K562 (cell line): ENCODE measurements around the gene ZMIZ1. TPM values are rescaled to one million over a fixed set of nuclear protein-coding genes. Genes with fewer than 3 reads are reported as not detected.

Experiments
- ARID2 ChIP-seq: fragments of 450-650 bp; IDR thresholded peaks from 2 replicates; pipeline ENCODE4 v1.6.1; 2017; ENCODE audit warnings: antibody characterized with exemption, mild to moderate bottlenecking
- BCL6 ChIP-seq: fragments of 250-450 bp; sonication (Bioruptor Pico); IDR thresholded peaks from 2 replicates; pipeline ENCODE4 v1.4.0; 2020
- CHD1 ChIP-seq: fragments of 200-600 bp; sonication (generic); IDR thresholded peaks from one replicate; pipeline ENCODE4 v1.6.1; 2012; ENCODE audit warnings: mild to moderate bottlenecking, moderate library complexity, low read length, inconsistent platforms
- ETV1 ChIP-seq: fragments of 450-650 bp; conservative IDR thresholded peaks from 2 replicates; pipeline ENCODE4 v1.6.1; 2016; ENCODE audit warnings: missing genetic modification characterization, control low read depth, low read depth, missing compliant biosample characterization
- GABPA ChIP-seq: fragments of 200-800 bp; sonication (Bioruptor generic); conservative IDR thresholded peaks from 2 replicates; pipeline ENCODE4 v1.6.1; 2016; ENCODE audit warnings: low read depth, missing genetic modification characterization, missing compliant biosample characterization
- NCOA4 ChIP-seq: fragments of 450-650 bp; IDR thresholded peaks from 2 replicates; pipeline ENCODE4 v1.6.1; 2018; ENCODE audit warnings: mild to moderate bottlenecking; ENCODE audit not compliant: partially characterized antibody
- PTTG1 ChIP-seq: fragments of 450-650 bp; IDR thresholded peaks from 2 replicates; pipeline ENCODE4 v1.6.1; 2016; ENCODE audit warnings: low read depth, mild to moderate bottlenecking, missing genetic modification characterization, missing compliant biosample characterization
- SLC30A9 ChIP-seq: fragments of 250-450 bp; sonication (Bioruptor Pico); IDR thresholded peaks from 2 replicates; pipeline ENCODE4 v1.8.0; 2022; ENCODE audit warnings: mild to moderate bottlenecking, moderate library complexity
- ZFPM2 ChIP-seq: fragments of 250-450 bp; sonication (Bioruptor Pico); IDR thresholded peaks from 2 replicates; pipeline ENCODE4 v1.5.1; 2022; ENCODE audit warnings: mild to moderate bottlenecking
- ZNF121 ChIP-seq: sonication (generic); formaldehyde crosslinking; conservative IDR thresholded peaks from 2 replicates; pipeline ENCODE4 v1.8.0; 2022; ENCODE audit warnings: missing genetic modification reagents
- ZNF431 ChIP-seq: sonication (generic); formaldehyde crosslinking; IDR thresholded peaks from 2 replicates; pipeline ENCODE4 v1.8.0; 2022; ENCODE audit warnings: mild to moderate bottlenecking, missing genetic modification reagents
- ZNF507 ChIP-seq: conservative IDR thresholded peaks from 2 replicates; pipeline ENCODE4 v1.6.1; 2017; ENCODE audit warnings: missing genetic modification characterization, missing compliant biosample characterization
- ZNF609 ChIP-seq: sonication (generic); formaldehyde crosslinking; IDR thresholded peaks from 2 replicates; pipeline ENCODE4 v1.8.1; 2023; ENCODE audit warnings: missing genetic modification reagents, mild to moderate bottlenecking, borderline replicate concordance
- polyA plus RNA-seq, 8 experiments: library from polyadenylated mRNA; depleted of rRNA in 4 of 8; stranded (reverse) in 5 of 8; unstranded in 3 of 8; fragments of >200 nt; fragmentation: Nextera tagmentation in 2 of 8; fragmentation: Illumina TruSeq in 1 of 8; extraction: Ambion mirVana in 2 of 8; extraction: Trizol in 1 of 8; gene quantifications; 2 replicates each; pipeline versions ENCODE4 v1.2.1 to v1.2.3, GENCODE V29; 2011 to 2014; ENCODE audit warnings: inconsistent platforms in 1 of 8, missing spikeins in 1 of 8
- total RNA-seq, 7 experiments: library from RNA; depleted of rRNA in 6 of 7; stranded (reverse); fragments of >200 nt in 6 of 7; fragmentation: Illumina TruSeq in 2 of 7; extraction: Trizol in 2 of 7; gene quantifications; 2 replicates each; pipeline versions ENCODE4 v1.2.1 to v1.2.3, GENCODE V29; 2011 to 2021; ENCODE audit warnings: low replicate concordance in 1 of 7
- TF ChIP-seq, protein P1 (sequence below): IDR thresholded peaks from 2 replicates; pipeline ENCODE4 v1.6.1; 2014; ENCODE audit warnings: antibody characterized with exemption
- TF ChIP-seq, protein P2 (sequence below): fragments of 250-450 bp; sonication (Bioruptor Pico); IDR thresholded peaks from 2 replicates; pipeline ENCODE4 v1.8.0; 2022; ENCODE audit warnings: inconsistent platforms, mild to moderate bottlenecking, moderate library complexity, borderline replicate concordance
- TF ChIP-seq, protein P3 (sequence below): fragments of 450-650 bp; IDR thresholded peaks from 2 replicates; pipeline ENCODE4 v1.6.1; 2017; ENCODE audit warnings: antibody characterized with exemption, mild to moderate bottlenecking

Gene ZMIZ1
- total and polyA plus RNA-seq, 9 of the 15 experiments (the other 6 are each of a cell fraction or from before 2014, with no cell fraction given) = 1.0 to 37.3 (median 4.3) TPM

DNA sequence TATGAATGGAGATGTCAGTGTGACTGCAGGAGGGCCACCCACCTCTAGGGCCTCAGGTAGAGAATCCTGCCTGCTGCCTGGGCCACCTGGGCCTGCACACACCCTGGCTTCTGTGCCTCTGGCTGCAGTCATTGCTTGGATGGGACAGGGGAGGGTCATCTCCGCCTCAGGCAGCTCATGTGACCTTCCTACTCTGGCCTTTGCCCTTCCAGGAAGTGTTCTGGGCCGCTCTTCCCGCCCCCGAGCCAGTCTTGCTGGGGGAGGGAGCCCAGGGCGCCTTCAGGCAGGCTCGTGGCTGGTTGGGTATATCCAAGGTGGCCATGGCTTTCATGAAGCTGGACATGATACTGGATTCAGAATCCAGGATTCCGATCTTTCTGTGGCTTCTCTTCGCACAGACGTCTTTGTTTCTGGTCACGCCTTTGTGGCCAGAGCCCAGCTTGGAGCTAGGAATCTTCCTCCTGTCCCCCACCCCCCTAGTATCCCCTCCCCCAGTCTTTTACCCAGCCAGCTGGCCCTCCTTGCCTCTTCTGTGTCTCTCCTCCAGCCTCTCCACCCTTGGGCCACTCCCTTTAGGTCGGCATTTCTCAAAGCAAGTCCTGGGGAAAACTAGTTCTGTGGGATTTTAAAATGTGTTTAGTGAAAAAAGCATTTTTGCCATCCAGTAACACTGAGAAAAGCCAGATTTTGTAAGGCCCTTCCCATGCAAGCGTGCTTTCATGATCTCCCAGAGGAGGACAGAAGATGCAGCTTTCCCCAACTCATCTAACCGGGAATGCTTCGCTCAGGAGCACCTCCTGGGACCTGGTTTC is 119.6 kb downstream of the ZMIZ1 start (continued):
- TF ChIP-seq, protein P1, sequence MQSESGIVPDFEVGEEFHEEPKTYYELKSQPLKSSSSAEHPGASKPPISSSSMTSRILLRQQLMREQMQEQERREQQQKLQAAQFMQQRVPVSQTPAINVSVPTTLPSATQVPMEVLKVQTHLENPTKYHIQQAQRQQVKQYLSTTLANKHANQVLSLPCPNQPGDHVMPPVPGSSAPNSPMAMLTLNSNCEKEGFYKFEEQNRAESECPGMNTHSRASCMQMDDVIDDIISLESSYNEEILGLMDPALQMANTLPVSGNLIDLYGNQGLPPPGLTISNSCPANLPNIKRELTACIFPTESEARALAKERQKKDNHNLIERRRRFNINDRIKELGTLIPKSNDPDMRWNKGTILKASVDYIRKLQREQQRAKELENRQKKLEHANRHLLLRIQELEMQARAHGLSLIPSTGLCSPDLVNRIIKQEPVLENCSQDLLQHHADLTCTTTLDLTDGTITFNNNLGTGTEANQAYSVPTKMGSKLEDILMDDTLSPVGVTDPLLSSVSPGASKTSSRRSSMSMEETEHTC = no peak
- TF ChIP-seq ZNF609 (CRISPR knock-in tag) = no peak
- no peak for TF ChIP-seq ZFPM2 (CRISPR knock-in tag)
- no peak for TF ChIP-seq ZNF507 (tag)
- no peak for TF ChIP-seq PTTG1 (tag)
- no peak for TF ChIP-seq CHD1
- no peak for TF ChIP-seq ZNF431 (CRISPR knock-in tag)
- TF ChIP-seq, protein P2, sequence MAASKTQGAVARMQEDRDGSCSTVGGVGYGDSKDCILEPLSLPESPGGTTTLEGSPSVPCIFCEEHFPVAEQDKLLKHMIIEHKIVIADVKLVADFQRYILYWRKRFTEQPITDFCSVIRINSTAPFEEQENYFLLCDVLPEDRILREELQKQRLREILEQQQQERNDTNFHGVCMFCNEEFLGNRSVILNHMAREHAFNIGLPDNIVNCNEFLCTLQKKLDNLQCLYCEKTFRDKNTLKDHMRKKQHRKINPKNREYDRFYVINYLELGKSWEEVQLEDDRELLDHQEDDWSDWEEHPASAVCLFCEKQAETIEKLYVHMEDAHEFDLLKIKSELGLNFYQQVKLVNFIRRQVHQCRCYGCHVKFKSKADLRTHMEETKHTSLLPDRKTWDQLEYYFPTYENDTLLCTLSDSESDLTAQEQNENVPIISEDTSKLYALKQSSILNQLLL (CRISPR knock-in tag) = no peak
- TF ChIP-seq ARID2 = no peak
- TF ChIP-seq GABPA = peak; percentile 57; the same call in 1 of the 2 replicates
- no peak for TF ChIP-seq BCL6
- TF ChIP-seq SLC30A9 (CRISPR knock-in tag) = no peak
- TF ChIP-seq, protein P3, sequence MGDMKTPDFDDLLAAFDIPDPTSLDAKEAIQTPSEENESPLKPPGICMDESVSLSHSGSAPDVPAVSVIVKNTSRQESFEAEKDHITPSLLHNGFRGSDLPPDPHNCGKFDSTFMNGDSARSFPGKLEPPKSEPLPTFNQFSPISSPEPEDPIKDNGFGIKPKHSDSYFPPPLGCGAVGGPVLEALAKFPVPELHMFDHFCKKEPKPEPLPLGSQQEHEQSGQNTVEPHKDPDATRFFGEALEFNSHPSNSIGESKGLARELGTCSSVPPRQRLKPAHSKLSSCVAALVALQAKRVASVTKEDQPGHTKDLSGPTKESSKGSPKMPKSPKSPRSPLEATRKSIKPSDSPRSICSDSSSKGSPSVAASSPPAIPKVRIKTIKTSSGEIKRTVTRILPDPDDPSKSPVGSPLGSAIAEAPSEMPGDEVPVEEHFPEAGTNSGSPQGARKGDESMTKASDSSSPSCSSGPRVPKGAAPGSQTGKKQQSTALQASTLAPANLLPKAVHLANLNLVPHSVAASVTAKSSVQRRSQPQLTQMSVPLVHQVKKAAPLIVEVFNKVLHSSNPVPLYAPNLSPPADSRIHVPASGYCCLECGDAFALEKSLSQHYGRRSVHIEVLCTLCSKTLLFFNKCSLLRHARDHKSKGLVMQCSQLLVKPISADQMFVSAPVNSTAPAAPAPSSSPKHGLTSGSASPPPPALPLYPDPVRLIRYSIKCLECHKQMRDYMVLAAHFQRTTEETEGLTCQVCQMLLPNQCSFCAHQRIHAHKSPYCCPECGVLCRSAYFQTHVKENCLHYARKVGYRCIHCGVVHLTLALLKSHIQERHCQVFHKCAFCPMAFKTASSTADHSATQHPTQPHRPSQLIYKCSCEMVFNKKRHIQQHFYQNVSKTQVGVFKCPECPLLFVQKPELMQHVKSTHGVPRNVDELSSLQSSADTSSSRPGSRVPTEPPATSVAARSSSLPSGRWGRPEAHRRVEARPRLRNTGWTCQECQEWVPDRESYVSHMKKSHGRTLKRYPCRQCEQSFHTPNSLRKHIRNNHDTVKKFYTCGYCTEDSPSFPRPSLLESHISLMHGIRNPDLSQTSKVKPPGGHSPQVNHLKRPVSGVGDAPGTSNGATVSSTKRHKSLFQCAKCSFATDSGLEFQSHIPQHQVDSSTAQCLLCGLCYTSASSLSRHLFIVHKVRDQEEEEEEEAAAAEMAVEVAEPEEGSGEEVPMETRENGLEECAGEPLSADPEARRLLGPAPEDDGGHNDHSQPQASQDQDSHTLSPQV = peak; percentile 66
- peak; percentile 81 for TF ChIP-seq ETV1
- TF ChIP-seq NCOA4 = no peak
- no peak for TF ChIP-seq ZNF121 (CRISPR knock-in tag)
